Stimulated activated naive CD8-positive, alpha-beta T cell treated with anti-CD3 and anti-CD28 coated beads, Interleukin-15, amount 100 ng/mL, for 72 hours (primary cell): ENCODE results near the gene DNAH1.

Experiments
- ATAC-seq: fragments of 150-1000 bp; cut with Tn5 transposase; 2 replicates; pipeline ENCODE4 v1.10.0; 2021; ENCODE audit warnings: mild to moderate bottlenecking, moderate library complexity
- DNase-seq, 2 donors: peaks; one replicate each; pipeline ENCODE4 v3.0.0; 2021 to 2022
- H3K27ac Mint-ChIP-seq, 2 donors: one replicate each; pipeline ENCODE4 v1.8.0; 2022; ENCODE audit warnings: mild to moderate bottlenecking in 2 of 2, mixed read lengths in 2 of 2, moderate library complexity in 2 of 2
- H3K27me3 Mint-ChIP-seq: one replicate; pipeline ENCODE4 v1.8.0; 2022; ENCODE audit warnings: mixed read lengths
- H3K4me1 Mint-ChIP-seq: one replicate; pipeline ENCODE4 v1.8.0; 2022; ENCODE audit warnings: mild to moderate bottlenecking, mixed read lengths
- H3K4me3 Mint-ChIP-seq, 2 donors: one replicate each; pipeline ENCODE4 v1.8.0; 2022; ENCODE audit warnings: mild to moderate bottlenecking in 2 of 2, mixed read lengths in 2 of 2, moderate library complexity in 1 of 2
- H3K9me3 Mint-ChIP-seq, 2 donors: one replicate each; pipeline ENCODE4 v1.8.0; 2022; ENCODE audit warnings: mixed read lengths in 2 of 2

The DNAH1 gene

GRCh38 chr3:52370531-52370930 lies 54.4 kb downstream of the DNAH1 start:
- Mint-ChIP-seq H3K4me3 (no peak overlapping the region), H3K9me3 (no peaks in the 10 kb centered on the region), H3K4me1 (peaks cover 18% of the 10 kb centered on the region), H3K27ac (no peak overlapping the region), H3K27me3 (no peaks in the 10 kb centered on the region)
- ATAC-seq (no peak), DNase-seq (no peak)

- Mint-ChIP-seq H3K4me3 (peak overlapping the region; percentile 11 to 24), H3K27ac (no peak overlapping the region), H3K27me3 (no peaks in the 10 kb centered on the region), H3K4me1 (peaks cover 18% of the 10 kb centered on the region), H3K9me3 (no peaks in the 10 kb centered on the region)
- DNase-seq: no peak
- no peak for ATAC-seq
Measured at GRCh38 chr3:52372822-52373504, 56.8 kb downstream of the DNAH1 start.

GRCh38 chr3:52373676-52374075 lies 57.6 kb downstream of the DNAH1 start:
- Mint-ChIP-seq H3K27ac (no peak overlapping the region), H3K27me3 (no peaks in the 10 kb centered on the region), H3K4me3 (no peak overlapping the region), H3K4me1 (peaks cover 18% of the 10 kb centered on the region), H3K9me3 (no peaks in the 10 kb centered on the region)
- ATAC-seq (no peak), DNase-seq (no peak)

- Mint-ChIP-seq H3K27me3 (no peaks in the 10 kb centered on the region), H3K4me1 (peaks cover 18% of the 10 kb centered on the region), H3K4me3 (no peak overlapping the region), H3K27ac (no peak overlapping the region), H3K9me3 (no peaks in the 10 kb centered on the region)
- DNase-seq (no peak), ATAC-seq (no peak)
Measured at GRCh38 chr3:52374173-52374572, 58.1 kb downstream of the DNAH1 start.

- H3K27ac Mint-ChIP-seq: no peak overlapping the region
- no peak for ATAC-seq
- no peak overlapping the region for H3K4me3 Mint-ChIP-seq
- H3K4me1 Mint-ChIP-seq: no peaks in the 10 kb centered on the region
- no peaks in the 10 kb centered on the region for H3K9me3 Mint-ChIP-seq
- no peaks in the 10 kb centered on the region for H3K27me3 Mint-ChIP-seq
- no peak for DNase-seq
Measured at GRCh38 chr3:52379610-52380009, 63.5 kb downstream of the DNAH1 start.

- ATAC-seq (no peak), DNase-seq (no peak)
- Mint-ChIP-seq H3K4me3 (no peak overlapping the region), H3K27me3 (no peaks in the 10 kb centered on the region), H3K4me1 (no peaks in the 10 kb centered on the region), H3K27ac (no peak overlapping the region), H3K9me3 (no peaks in the 10 kb centered on the region)
Measured at GRCh38 chr3:52380023-52380422, 63.9 kb downstream of the DNAH1 start.

- no peaks in the 10 kb centered on the region for H3K4me1 Mint-ChIP-seq
- no peak for ATAC-seq
Measured at GRCh38 chr3:52381623-52382022, 65.5 kb downstream of the DNAH1 start.

GRCh38 chr3:52383446-52383845 lies 67.3 kb downstream of the DNAH1 start:
- DNase-seq (no peak), ATAC-seq (no peak)
- Mint-ChIP-seq H3K27ac (peak overlapping the region in 1 of 2 donors; percentile 67), H3K27me3 (no peaks in the 10 kb centered on the region), H3K9me3 (no peaks in the 10 kb centered on the region), H3K4me3 (no peak overlapping the region), H3K4me1 (no peaks in the 10 kb centered on the region)

More at GRCh38 chr3:52381623-52382022, 65.5 kb downstream of the DNAH1 start:
- Mint-ChIP-seq H3K4me3 (no peak overlapping the region), H3K9me3 (no peaks in the 10 kb centered on the region), H3K27ac (no peak overlapping the region), H3K27me3 (no peaks in the 10 kb centered on the region)
- DNase-seq: no peak

GRCh38 chr3:52384019-52384761 lies 68.1 kb downstream of the DNAH1 start:
- DNase-seq (no peak), ATAC-seq (no peak)
- Mint-ChIP-seq H3K9me3 (no peaks in the 10 kb centered on the region), H3K4me3 (no peak overlapping the region), H3K27ac (no peak overlapping the region), H3K27me3 (no peaks in the 10 kb centered on the region), H3K4me1 (no peaks in the 10 kb centered on the region)

- Mint-ChIP-seq H3K27ac (no peak overlapping the region), H3K9me3 (no peaks in the 10 kb centered on the region), H3K27me3 (no peaks in the 10 kb centered on the region), H3K4me1 (no peaks in the 10 kb centered on the region), H3K4me3 (no peak overlapping the region)
- peak; percentile 47 for ATAC-seq
- peak in 1 of 2 donors; percentile 32 for DNase-seq
Measured at GRCh38 chr3:52385157-52385556, 69.0 kb downstream of the DNAH1 start.

GRCh38 chr3:52387481-52387880 lies 71.4 kb downstream of the DNAH1 start:
- H3K9me3 Mint-ChIP-seq: no peaks in the 10 kb centered on the region
- DNase-seq: no peak

GRCh38 chr3:52388348-52388821 lies 72.3 kb downstream of the DNAH1 start:
- H3K9me3 Mint-ChIP-seq: no peaks in the 10 kb centered on the region
- peak; percentile 32 for ATAC-seq

More at GRCh38 chr3:52387481-52387880, 71.4 kb downstream of the DNAH1 start:
- no peaks in the 10 kb centered on the region for H3K27me3 Mint-ChIP-seq
- H3K4me3 Mint-ChIP-seq: no peak overlapping the region
- no peak for ATAC-seq
- H3K27ac Mint-ChIP-seq: no peak overlapping the region
- H3K4me1 Mint-ChIP-seq: no peaks in the 10 kb centered on the region

GRCh38 chr3:52388933-52389332 lies 72.8 kb downstream of the DNAH1 start:
- no peaks in the 10 kb centered on the region for H3K27me3 Mint-ChIP-seq
- H3K9me3 Mint-ChIP-seq: no peaks in the 10 kb centered on the region
- ATAC-seq: no peak
- H3K4me3 Mint-ChIP-seq: no peak overlapping the region
- H3K27ac Mint-ChIP-seq: peak overlapping the region in 1 of 2 donors; percentile 21
- no peaks in the 10 kb centered on the region for H3K4me1 Mint-ChIP-seq
- DNase-seq: no peak

More at GRCh38 chr3:52388348-52388821, 72.3 kb downstream of the DNAH1 start:
- Mint-ChIP-seq H3K27me3 (no peaks in the 10 kb centered on the region), H3K4me1 (no peaks in the 10 kb centered on the region), H3K4me3 (no peak overlapping the region), H3K27ac (no peak overlapping the region)
- DNase-seq: no peak

GRCh38 chr3:52391096-52391495 lies 75.0 kb downstream of the DNAH1 start:
- Mint-ChIP-seq H3K9me3 (no peaks in the 10 kb centered on the region), H3K27me3 (no peaks in the 10 kb centered on the region), H3K4me1 (no peaks in the 10 kb centered on the region), H3K4me3 (no peak overlapping the region), H3K27ac (no peak overlapping the region)
- ATAC-seq (no peak), DNase-seq (no peak)

GRCh38 chr3:52392216-52392930 lies 76.3 kb downstream of the DNAH1 start:
- Mint-ChIP-seq H3K9me3 (no peaks in the 10 kb centered on the region), H3K4me3 (no peak overlapping the region), H3K4me1 (no peaks in the 10 kb centered on the region), H3K27ac (no peak overlapping the region), H3K27me3 (no peaks in the 10 kb centered on the region)
- DNase-seq (no peak), ATAC-seq (no peak)
